ENCODE data around the gene GALNT14. TPM values are rescaled to one million over a fixed set of nuclear protein-coding genes. Genes with fewer than 3 reads are reported as not detected.
A peak's percentile ranks its signal among the peaks of the same experiment; 100 is the strongest.

Gene GALNT14
- total RNA-seq, 1 donor = 0.72 TPM

GRCh38 chr2:31142110-31142509 lies 3.9 kb upstream of the GALNT14 start:
- TF ChIP-seq CTCF (IDR thresholded peaks at IDR 0.05; ENCODE audit: insufficient read depth, low read length) = no peak
- no peak for DNase-seq (ENCODE audit: low read depth)
- H3K4me3 ChIP-seq (ENCODE audit: low read depth, low read length) = no peak overlapping the region

GRCh38 chr2:31141443-31142085 lies 3.3 kb upstream of the GALNT14 start:
- H3K4me3 ChIP-seq (ENCODE audit: low read depth, low read length) = no peak overlapping the region
- DNase-seq (ENCODE audit: low read depth) = no peak
- TF ChIP-seq CTCF (IDR thresholded peaks at IDR 0.05; ENCODE audit: insufficient read depth, low read length) = no peak

- no peak overlapping the region for H3K4me3 ChIP-seq (ENCODE audit: low read depth, low read length)
- TF ChIP-seq CTCF (IDR thresholded peaks at IDR 0.05; ENCODE audit: insufficient read depth, low read length) = no peak
- no peak for DNase-seq (ENCODE audit: low read depth)
Observed at GRCh38 chr2:31140151-31140550, 1.9 kb upstream of the GALNT14 start.

- no peak overlapping the region for H3K4me3 ChIP-seq (ENCODE audit: low read depth, low read length)
- DNase-seq (ENCODE audit: low read depth) = no peak
- no peak for TF ChIP-seq CTCF (IDR thresholded peaks at IDR 0.05; ENCODE audit: insufficient read depth, low read length)
Observed at GRCh38 chr2:31139671-31140070, 1.4 kb upstream of the GALNT14 start.

GRCh38 chr2:31137211-31138036 lies 816 bp downstream of the GALNT14 start:
- no peak for DNase-seq (ENCODE audit: low read depth)
- TF ChIP-seq CTCF (IDR thresholded peaks at IDR 0.05; ENCODE audit: insufficient read depth, low read length) = no peak
- H3K4me3 ChIP-seq (ENCODE audit: low read depth, low read length) = peak overlapping the region; percentile 58

GRCh38 chr2:31136732-31137131 lies 1.5 kb downstream of the GALNT14 start:
- no peak for TF ChIP-seq CTCF (IDR thresholded peaks at IDR 0.05; ENCODE audit: insufficient read depth, low read length)
- no peak for DNase-seq (ENCODE audit: low read depth)
- no peak overlapping the region for H3K4me3 ChIP-seq (ENCODE audit: low read depth, low read length)

Data from fibroblast of the aortic adventitia (primary cell).